GM21825 (cell line): ENCODE data around the gene NT5DC4.

Experiments
- ATAC-seq: cut with Tn5 transposase; IDR thresholded peaks from one replicate; pipeline ENCODE4 v1.9.1; 2021; ENCODE audit warnings: mild to moderate bottlenecking, moderate library complexity; ENCODE audit not compliant: unreplicated experiment

Gene NT5DC4

DNA sequence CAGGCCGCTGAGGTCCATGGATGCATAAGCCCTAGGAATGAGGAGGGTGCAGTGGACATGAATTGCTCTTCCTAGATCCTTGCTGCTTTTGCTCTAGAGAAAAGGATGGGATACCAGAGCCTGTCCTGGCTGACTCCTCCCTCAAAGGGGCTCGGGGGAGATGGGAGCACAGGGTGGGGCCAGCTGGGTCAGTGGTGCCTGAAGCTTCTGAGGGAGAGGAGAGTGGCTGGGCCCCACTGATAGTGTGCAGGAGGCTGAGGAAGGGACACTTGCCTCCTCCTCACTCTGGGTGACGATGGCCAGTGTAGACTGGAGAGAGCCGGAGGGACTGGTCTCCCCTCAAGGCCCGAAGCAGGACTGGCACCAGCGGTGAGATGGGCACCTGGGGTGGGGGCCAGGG is at the start of gene NT5DC4:
Gene NT5DC4 (plus strand): TSS at position 236 of the 400 bp plus-strand sequence. CDS start 60 bp downstream, at position 296.
- ATAC-seq, result no peak

DNA sequence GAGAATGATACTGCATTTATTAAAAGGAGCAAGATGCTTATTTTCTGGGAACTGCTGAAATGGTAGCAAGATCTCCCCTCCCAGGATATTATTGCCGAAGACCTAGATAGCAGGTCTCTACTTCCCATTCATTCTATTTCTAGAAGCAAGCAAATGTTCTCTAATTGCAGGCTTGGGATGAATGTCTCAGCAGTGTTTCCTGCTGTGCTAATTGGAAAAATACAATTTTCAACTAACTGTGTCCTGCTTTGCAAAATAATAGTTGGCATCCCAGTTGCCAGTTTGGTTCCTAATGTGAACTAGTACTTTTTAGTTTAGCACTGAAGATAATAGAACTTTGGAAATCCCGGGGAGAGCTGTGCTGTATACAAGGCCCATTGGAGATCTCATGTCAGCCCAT is 49.0 kb upstream of the NT5DC4 start:
- no peak for ATAC-seq

- ATAC-seq, result no peak
These were observed 47.8 kb upstream of the NT5DC4 start for GRCh38 chr2:112673008-112673407.

DNA sequence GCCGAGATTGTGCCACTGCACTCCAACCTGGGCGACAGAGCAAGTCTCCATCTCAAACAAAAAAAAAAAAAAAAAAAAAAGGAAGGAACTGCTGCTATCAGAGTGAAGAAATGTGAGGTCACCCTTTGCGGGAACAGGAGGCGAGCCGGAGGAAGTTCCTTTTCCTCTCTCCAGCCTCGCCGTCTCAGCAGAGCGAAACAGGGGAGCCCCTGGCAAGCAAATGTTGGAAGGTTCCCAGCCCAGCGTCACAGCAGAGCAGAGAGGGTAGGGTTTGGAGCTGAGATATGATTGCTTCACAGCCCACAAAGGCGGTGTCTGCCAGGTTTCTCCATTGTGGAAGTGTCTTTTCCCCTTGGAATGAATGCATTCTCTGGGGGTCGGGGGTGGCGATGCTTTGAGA is 46.6 kb upstream of the NT5DC4 start:
- ATAC-seq, result no peak

DNA sequence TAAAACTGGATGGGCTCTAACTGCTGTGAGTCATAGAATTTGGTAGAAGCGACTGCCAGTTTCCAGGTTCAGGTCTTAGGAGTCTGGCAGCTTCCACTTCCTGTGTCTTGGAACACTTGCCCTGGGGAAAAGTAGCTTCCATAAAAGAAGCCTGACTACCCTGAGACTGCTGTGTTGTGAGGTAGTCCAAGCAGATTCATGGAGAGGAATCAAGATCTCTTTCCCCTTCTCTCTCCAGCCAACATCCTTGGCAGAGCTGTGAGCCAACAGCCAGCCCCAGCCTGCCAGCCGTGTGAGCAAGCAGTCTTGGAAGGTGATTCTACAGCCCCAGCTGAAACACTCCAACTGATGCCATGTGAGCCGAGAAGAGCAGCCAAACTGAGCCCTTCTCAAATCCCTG is 41.3 kb upstream of the NT5DC4 start:
- ATAC-seq, result no peak

DNA sequence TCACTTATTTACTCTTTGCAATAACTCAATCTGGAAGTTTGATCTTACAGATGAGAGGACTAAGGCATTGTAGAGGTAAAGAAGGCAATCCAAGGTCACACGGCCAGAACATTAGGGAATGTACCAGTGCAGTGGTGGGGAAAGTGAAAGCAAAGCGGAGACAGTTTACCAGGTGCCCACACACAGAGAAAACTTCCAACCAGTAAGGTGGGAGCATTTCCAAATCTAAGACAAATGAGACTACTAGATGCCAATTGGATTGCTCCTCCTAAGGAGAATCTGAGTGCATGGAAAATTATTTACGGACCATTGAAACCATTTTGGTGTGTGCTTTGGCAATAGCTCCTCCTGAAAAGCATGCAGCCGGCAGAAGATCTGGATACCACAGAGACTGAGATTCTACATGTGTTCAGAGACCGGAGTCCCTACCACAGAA is 40.1 kb upstream of the NT5DC4 start:
- ATAC-seq, result no peak

DNA sequence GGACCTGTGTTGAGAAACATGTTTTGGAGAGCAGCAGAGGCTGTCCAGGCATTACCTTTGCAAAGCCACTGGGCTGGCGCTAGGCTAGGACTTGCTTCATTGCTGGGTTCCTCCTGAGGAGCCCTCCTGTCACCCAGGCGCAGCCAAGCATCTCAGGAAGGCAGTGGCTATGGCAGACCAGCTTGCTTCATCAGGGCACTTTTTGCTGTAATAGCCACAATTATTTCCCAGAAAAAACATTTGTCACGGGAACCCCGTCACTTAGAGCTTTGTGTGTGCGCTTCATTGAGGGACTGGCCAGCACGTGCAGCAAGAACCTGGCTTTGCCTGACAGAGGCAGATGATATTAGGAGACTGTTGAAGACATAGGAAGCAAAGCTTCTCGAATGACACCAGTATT is 38.7 kb upstream of the NT5DC4 start:
- ATAC-seq, result no peak

DNA sequence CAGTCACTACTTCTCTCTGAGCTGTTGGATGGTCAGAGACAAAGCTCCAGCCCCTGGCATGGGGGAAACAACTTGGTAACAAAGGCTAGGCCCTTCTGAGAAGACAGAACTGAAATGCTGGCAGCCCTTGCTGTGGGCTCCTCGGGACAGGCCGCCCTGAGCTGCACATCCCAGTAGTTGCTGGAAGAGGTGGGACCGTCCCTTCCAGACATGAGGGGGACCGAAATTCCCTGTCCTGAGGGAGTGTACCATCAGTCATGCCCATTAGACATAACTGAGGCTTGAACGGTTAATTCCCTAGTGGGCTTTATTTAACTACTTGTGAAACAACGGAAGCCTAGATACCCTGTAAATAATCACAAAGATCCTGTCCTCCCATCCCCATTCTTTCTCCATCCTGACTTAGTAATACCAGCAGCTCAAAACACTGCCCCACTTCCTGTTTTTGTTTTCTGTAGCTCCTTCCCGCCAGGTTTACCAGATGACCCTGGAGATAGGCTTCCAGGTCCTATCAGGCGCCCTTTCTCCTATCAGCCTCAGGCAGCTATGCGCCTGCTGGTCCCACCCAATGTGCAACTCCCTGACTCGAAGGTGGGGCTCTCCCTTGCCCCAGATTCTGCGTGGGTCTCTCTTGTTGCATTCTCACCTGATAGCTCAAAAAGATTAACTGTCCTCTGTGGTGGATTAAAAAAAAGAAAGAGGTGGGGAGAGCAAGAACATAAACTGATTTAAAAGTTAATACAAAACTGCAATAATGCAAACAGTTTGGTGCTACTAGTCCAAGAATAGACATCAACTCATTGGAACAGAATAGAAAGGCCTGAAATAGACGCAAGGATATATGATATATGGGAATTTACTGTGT is 37.0 kb upstream of the NT5DC4 start:
- no peak for ATAC-seq

DNA sequence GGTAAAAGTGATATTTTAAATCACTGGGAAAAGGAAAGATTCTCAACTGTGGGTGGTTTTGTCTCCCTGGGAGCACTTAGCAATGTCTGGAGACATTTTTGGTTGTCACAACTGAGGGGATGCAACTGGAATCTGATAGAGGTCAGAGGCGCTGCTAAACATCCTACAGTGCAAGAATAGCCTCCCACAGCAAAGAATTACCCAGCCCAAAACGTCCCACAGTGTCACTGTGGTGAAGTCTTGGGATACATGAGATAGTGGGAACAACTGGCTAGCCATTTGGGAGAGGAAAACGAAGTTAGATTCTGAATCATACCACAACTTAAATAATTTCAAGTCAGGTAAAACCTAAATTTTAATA is 36.4 kb upstream of the NT5DC4 start:
- no peak for ATAC-seq

- ATAC-seq, result no peak
These were observed 35.4 kb upstream of the NT5DC4 start for GRCh38 chr2:112685271-112685884.

DNA sequence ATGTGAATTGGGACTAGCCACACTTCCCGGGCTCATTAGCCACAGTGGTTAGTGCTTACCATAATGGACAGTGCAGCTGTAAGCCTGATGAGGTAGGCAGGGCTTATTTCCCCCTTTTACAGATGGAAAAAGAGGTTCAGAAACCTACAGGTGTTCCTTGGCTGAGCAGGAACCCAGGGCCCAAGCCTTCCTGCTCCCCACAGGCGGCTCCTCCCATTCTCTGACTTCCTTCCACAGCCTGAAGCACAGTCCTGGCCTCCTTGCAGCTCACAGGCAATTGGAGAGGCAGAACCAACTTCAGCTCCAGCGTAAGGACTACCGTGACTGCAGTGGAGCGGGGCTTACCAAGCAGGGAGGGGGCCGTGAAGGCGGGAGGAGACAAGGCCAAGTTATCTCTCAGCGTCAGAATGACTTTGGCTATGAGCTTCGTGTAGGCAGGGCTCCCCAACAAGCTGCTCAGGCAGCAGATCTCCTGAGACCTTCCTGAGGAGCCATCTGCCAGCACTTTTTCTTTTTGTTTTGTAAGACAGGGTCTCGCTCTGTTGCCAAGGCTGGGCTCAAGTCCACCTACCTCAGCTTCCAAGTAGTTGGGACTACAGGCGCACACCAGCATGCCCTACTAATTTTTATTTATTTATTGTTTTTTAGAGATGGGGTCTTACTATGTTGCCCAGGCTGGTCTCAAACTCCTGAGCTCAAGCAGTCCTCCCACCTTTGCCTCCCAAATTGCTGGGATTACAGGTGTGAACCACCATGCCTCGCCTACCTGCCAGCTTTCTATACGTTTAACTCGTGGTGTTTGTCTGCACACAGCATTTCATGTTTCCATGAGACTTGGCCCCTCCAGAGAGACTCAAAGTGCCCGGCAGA is 34.2 kb upstream of the NT5DC4 start:
- ATAC-seq, result no peak

- no peak for ATAC-seq
These were observed 33.3 kb upstream of the NT5DC4 start for GRCh38 chr2:112687522-112687921.

GRCh38 chr2:112688086-112688880 is 32.5 kb upstream of the NT5DC4 start:
- no peak for ATAC-seq

DNA sequence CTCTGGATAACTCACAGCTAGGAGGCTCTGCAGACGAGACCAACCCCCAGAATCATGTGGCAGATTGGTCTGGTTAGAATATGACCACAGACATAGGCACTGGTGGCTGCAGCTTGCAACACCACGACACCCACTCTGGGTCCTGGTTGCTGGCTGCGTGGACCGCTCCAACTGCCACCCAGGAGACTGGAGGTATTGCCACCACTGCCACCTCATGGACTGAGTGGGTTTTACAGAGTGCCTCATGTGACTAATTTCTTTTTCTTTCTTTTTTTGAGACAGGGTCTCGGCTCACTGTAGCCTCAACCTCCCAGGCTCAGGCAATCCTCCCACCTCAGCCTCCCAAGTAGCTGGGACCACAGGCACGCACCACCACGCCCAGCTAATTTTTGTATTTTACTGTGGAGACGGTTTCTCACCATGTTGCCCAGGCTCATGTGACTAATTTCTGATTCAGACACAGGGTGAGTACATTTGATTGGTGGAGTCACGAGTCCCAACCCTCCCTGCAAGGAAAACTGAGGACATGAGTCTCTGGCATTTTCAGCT is 29.9 kb upstream of the NT5DC4 start:
- peak; percentile 42 for ATAC-seq

DNA sequence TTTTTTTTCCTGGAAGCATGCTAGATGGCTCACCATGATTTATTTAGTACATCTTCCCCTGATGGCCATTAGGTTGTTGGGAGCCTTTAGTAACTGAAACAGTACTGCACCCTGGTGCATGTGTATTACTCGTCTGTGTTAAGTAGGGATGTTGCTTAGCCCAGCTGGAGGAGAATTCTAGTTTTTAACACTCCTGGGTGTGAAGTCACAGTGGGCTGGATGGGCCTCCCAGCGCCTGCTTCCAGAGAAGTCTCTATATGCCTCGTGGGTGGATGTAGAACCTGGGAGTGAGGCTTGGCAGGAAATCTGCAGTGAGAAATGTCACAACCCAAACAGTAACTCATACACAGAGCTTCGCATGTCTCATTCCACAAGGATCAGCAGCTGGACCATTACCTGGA is 28.9 kb upstream of the NT5DC4 start:
- ATAC-seq, result no peak

DNA sequence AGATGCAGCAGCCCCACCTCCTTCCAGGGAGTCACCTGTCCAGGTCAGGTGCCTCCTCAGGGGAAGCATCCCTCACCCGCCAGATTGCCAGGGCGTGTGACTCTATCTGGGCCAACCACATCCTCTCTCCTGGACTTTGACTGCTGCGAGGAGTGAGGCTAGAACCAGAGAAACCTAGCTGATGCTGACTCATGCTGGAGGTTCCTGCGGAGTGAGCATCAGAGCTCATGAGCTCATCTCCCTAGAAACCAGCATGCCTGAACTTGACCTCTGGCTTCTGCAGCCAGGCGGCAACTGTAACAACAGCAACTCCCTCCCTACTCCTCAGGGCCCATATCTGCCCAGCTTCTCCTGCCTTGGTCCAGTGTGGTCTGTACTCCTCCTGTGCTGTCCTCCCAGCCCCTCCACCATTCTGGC is 28.3 kb upstream of the NT5DC4 start:
- peak; percentile 89 for ATAC-seq

GRCh38 chr2:112692918-112693317 is 27.9 kb upstream of the NT5DC4 start:
- ATAC-seq, result no peak

DNA sequence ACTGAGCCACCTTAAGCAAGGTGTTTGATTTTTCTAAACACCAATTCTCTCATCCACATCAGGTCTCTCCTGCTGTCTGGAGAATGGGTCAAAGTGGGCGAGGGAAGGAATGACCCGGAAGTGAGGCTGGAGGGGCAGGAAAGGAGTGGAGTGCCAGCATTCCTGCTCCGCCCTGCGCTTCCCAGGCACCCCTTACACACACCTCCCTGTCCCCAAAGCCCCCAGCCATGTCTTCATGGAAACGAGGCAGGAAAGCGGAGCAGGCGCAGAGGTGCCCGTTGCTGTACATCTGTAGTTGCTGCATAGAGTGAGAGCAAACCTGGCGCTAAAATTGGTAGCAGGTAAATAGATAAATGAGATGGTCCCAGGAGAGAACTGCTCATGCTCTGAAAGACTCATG is 27.2 kb upstream of the NT5DC4 start:
- ATAC-seq, result no peak

DNA sequence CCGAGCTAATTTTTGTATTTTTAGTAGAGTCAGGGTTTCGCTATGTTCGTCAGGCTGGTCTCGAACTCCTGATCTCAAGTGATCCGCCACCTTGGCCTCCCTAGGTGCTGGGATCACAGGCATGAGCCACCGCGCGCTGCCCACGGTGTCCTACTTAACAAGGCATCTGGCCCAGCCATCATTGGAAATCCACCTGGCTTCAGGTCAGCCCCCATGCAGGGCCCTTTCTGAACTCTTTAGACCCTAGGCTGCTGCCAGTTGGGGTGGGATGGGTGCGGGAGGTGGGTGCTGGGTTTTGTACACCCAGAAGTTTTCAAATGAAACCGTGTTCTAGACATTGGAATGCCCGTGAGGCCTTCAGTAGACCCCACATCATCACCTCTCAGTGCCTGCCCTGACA is 26.6 kb upstream of the NT5DC4 start:
- ATAC-seq, result no peak

DNA sequence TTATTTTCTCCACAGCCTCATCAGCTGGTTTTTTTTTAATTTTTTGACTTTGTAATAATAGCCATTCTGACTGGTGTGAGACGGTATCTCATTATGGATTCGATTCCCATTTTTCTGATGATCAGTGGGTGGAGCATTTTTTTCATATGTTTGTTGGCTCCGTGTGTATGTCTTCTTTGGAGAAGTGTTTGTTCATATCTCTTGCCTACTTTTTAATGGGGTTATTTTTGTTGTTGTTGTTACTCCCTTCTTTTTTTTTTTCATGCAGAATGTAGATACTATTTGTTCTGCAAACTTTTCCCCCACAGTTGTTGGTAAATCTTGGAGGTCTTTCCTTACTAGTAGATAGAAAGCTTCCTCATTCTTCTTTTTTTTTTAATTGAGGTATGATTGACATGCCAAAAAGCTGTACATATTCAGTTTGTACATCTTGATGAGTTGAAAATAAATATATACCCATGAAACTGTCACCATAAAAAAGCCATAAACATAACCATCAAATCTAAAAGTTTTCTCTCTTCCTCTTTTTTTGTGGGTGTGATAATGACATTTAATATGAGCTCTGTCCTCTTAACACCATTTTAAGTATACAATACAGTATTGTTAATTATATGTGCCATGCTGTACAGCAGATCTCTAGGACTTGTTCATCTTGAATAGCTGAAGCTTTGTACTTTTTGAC is 21.8 kb upstream of the NT5DC4 start:
- no peak for ATAC-seq
